Type B pancreatic cell (in vitro differentiated cells): ENCODE results near the gene SSTR4. TPM values are rescaled to one million over a fixed set of nuclear protein-coding genes. Genes with fewer than 3 reads are reported as not detected.
"Not testable (repeated sequence)": the region's sequence is repeated elsewhere in the genome, so short reads cannot be mapped to it uniquely, and the experiment has no call there.

Source experiments
- DNase-seq: peaks from one replicate; pipeline ENCODE4 v3.0.0; 2021; ENCODE audit warnings: mixed read lengths; ENCODE audit not compliant: unreplicated experiment; ENCODE audit errors: extremely low spot score
- H3K27ac Mint-ChIP-seq: 2 replicates; pipeline ENCODE4 v1.8.0; 2021; ENCODE audit warnings: mild to moderate bottlenecking, mixed read lengths
- H3K27me3 Mint-ChIP-seq: 2 replicates; pipeline ENCODE4 v1.8.0; 2021; ENCODE audit warnings: mixed read lengths
- H3K36me3 Mint-ChIP-seq: 2 replicates; pipeline ENCODE4 v1.8.0; 2021; ENCODE audit warnings: mixed read lengths
- H3K4me1 Mint-ChIP-seq: one replicate; pipeline ENCODE4 v1.8.0; 2021; ENCODE audit warnings: mixed read lengths; ENCODE audit not compliant: unreplicated experiment
- H3K4me3 Mint-ChIP-seq: 2 replicates; pipeline ENCODE4 v1.8.0; 2021; ENCODE audit warnings: mild to moderate bottlenecking, mixed read lengths
- H3K9me3 Mint-ChIP-seq: 2 replicates; pipeline ENCODE4 v1.8.0; 2021; ENCODE audit warnings: mixed read lengths
- CTCF ChIP-seq: fragments of 200-600 bp; sonication (generic); conservative IDR thresholded peaks from 2 replicates; pipeline ENCODE4 v1.5.0; 2021; ENCODE audit warnings: antibody characterized with exemption, mild to moderate bottlenecking
- total RNA-seq: library from RNA; stranded (reverse); gene quantifications from 2 replicates; pipeline ENCODE4 v1.2.1, GENCODE V29; 2021; ENCODE audit warnings: low replicate concordance

The SSTR4 gene
- total RNA-seq, 1 donor from 2014 or later: not detected

DNA sequence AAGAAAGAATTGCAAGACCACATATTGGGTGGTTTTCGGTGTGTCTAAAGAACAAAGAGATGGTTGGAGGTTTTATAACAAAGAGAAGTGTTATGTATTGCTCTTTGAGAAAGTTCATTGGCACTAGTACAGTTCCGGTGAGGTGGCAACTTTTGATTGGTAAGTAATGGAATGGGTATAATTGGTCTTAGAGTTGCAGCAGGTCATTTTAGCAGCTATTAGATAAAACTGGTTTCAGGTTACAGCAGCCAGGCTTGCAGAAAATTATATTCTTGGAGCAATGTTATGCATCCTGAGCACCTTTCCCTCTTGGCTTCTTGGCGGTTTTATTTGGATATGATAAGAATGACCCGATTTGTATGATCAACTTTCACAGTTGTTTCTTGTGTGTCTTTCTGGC is 12.3 kb upstream of the SSTR4 start:
- DNase-seq: no peak
- TF ChIP-seq CTCF: no peak
- no peaks in the 10 kb centered on the region for H3K9me3 Mint-ChIP-seq
- no peak overlapping the region for H3K4me3 Mint-ChIP-seq
- peaks cover 21% of the 10 kb centered on the region for H3K4me1 Mint-ChIP-seq
- H3K36me3 Mint-ChIP-seq: no peaks in the 10 kb centered on the region
- H3K27ac Mint-ChIP-seq: no peak overlapping the region
- H3K27me3 Mint-ChIP-seq: peaks cover 18% of the 10 kb centered on the region

GRCh38 chr20:23023621-23024177 is 11.4 kb upstream of the SSTR4 start:
- TF ChIP-seq CTCF: no peak
- DNase-seq: no peak
- Mint-ChIP-seq H3K27ac (no peak overlapping the region), H3K4me1 (peaks cover 21% of the 10 kb centered on the region), H3K9me3 (no peaks in the 10 kb centered on the region), H3K4me3 (no peak overlapping the region), H3K27me3 (peaks cover 18% of the 10 kb centered on the region), H3K36me3 (no peaks in the 10 kb centered on the region)

DNA sequence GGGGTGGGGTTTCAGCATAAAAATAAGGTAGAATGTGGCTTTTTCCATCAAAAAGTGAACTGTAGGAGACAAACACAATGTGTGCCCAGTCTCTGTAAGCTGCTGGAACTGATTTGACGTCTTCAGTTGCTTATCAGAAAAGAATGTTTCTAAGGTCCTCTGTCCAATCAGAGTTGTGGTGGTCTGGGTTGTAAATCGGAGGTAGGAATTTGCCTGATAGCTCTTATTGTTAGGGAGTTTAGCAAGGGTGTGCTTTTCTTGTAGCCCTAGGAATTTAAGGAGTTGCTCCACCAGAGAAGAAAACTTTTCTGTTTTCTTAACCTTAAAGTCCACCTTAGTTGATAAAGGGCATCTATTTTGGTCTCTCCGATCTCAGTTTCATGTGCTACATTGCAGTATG is 10.4 kb upstream of the SSTR4 start:
- Mint-ChIP-seq H3K4me1 (peaks cover 21% of the 10 kb centered on the region), H3K27me3 (peaks cover 22% of the 10 kb centered on the region), H3K9me3 (no peaks in the 10 kb centered on the region), H3K4me3 (no peak overlapping the region), H3K27ac (no peak overlapping the region), H3K36me3 (no peaks in the 10 kb centered on the region)
- DNase-seq: no peak
- TF ChIP-seq CTCF: no peak

GRCh38 chr20:23025503-23025902 is 9.6 kb upstream of the SSTR4 start:
- not testable (repeated sequence) for H3K9me3 Mint-ChIP-seq, H3K27ac Mint-ChIP-seq, H3K4me3 Mint-ChIP-seq, DNase-seq, H3K36me3 Mint-ChIP-seq
- Mint-ChIP-seq H3K4me1 (peaks cover 21% of the 10 kb centered on the region), H3K27me3 (peaks cover 27% of the 10 kb centered on the region)

DNA sequence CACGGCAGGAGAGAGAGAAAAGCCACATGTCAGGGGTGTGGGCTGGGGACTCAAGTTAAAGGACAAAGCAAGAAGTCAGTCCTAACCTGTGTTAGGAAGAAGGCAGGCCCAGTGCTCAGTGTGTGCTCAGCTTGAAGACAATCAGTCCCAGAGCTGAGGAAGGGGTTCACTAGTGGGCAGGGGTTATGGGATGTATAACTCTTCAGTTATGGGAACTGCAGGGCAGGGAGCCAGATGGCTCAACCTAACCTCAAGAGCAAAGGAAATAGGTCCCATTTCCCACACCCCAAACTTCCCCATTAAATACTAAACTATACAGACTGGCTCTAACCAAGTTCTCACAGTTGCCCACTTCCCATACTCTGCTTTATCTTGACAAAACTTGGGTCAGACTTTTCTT is 7.4 kb upstream of the SSTR4 start:
- no peak overlapping the region for H3K27ac Mint-ChIP-seq
- peaks cover 14% of the 10 kb centered on the region for H3K4me1 Mint-ChIP-seq
- no peaks in the 10 kb centered on the region for H3K9me3 Mint-ChIP-seq
- H3K4me3 Mint-ChIP-seq: no peak overlapping the region
- no peak for TF ChIP-seq CTCF
- H3K36me3 Mint-ChIP-seq: no peaks in the 10 kb centered on the region
- DNase-seq: no peak
- H3K27me3 Mint-ChIP-seq: peaks cover 40% of the 10 kb centered on the region

GRCh38 chr20:23028392-23028791 is 6.7 kb upstream of the SSTR4 start:
- no peak for TF ChIP-seq CTCF
- Mint-ChIP-seq H3K4me3 (no peak overlapping the region), H3K27me3 (peaks cover 44% of the 10 kb centered on the region)

More at GRCh38 chr20:23028392-23028791, 6.7 kb upstream of the SSTR4 start:
- H3K36me3 Mint-ChIP-seq: no peaks in the 10 kb centered on the region
- H3K4me1 Mint-ChIP-seq: peaks cover 14% of the 10 kb centered on the region
- H3K9me3 Mint-ChIP-seq: no peaks in the 10 kb centered on the region
- no peak overlapping the region for H3K27ac Mint-ChIP-seq
- no peak for DNase-seq
